Right lobe of liver (tissue), 6 donors: ENCODE measurements around the gene CAPN10. TPM values are rescaled to one million over a fixed set of nuclear protein-coding genes. Genes with fewer than 3 reads are reported as not detected.

Source experiments
- ATAC-seq, 4 donors: fragments of 200-7000 bp; cut with Tn5 transposase; one replicate each; pipeline ENCODE4 v1.9.1; 2020; ENCODE audit warnings: mild to moderate bottlenecking in 4 of 4, moderate library complexity in 4 of 4
- DNase-seq, 3 donors: peaks; one replicate each; pipeline ENCODE4 v3.0.0-alpha.2; 2020
- H3K27ac ChIP-seq, 3 donors: fragments of 200-600 bp; one replicate each; pipeline ENCODE4 v1.8.0; 2022
- H3K27me3 ChIP-seq, 2 donors: fragments of 200-600 bp; one replicate each; pipeline ENCODE4 v1.8.0; 2022
- H3K36me3 ChIP-seq, 4 donors: fragments of 200-600 bp; sonication (generic) in 1 of 4; one replicate each; pipeline versions ENCODE4 v1.5.1 to v1.8.0; 2017 to 2022; ENCODE audit warnings: control low read depth in 1 of 4
- H3K4me1 ChIP-seq, 4 donors: fragments of 200-600 bp; sonication (generic) in 1 of 4; one replicate each; pipeline versions ENCODE4 v1.5.1 to v1.8.0; 2017 to 2022; ENCODE audit warnings: control low read depth in 1 of 4
- H3K4me3 ChIP-seq, 3 donors: fragments of 200-600 bp; one replicate each; pipeline ENCODE4 v1.8.0; 2022
- H3K9me3 ChIP-seq, 4 donors: fragments of 200-600 bp; sonication (generic) in 1 of 4; one replicate each; pipeline versions ENCODE4 v1.5.1 to v1.8.0; 2017 to 2022; ENCODE audit warnings: control low read depth in 1 of 4
- CTCF ChIP-seq, 4 donors: fragments of 200-600 bp in 3 of 4; fragments of 450-650 bp in 1 of 4; IDR thresholded peaks; one replicate each; pipeline versions ENCODE4 v1.5.1 to v1.8.0; 2016 to 2022; ENCODE audit warnings: antibody characterized with exemption in 4 of 4, mild to moderate bottlenecking in 2 of 4
- POLR2A ChIP-seq: fragments of 450-650 bp; IDR thresholded peaks from one replicate; pipeline ENCODE4 v1.6.1; 2017; ENCODE audit warnings: antibody characterized with exemption, mild to moderate bottlenecking
- WGBS: methylation state at CpG from one replicate; pipeline ENCODE4 v1.1.6; 2018; ENCODE audit warnings: low coverage, low lambda C conversion rate; ENCODE audit not compliant: insufficient coverage; ENCODE audit errors: missing lambda C conversion rate; 5-methylcytosine and 5-hydroxymethylcytosine counted together
- intact Hi-C, 2 donors: fragments of 100-400 bp; cut with DNase I; formaldehyde crosslinking; loops; one replicate each; pipeline versions ENCODE4 v1.11.2 to v1.14.1; 2022
- total RNA-seq, 6 experiments: library from RNA; depleted of rRNA in 2 of 6; stranded (reverse); fragments of >200 nt in 2 of 6; fragmentation: NEBNext Ultra II Directional in 3 of 6; extraction: Animal tissue kit (Norgen Biotek cat#: 25700) in 3 of 6; gene quantifications; one replicate each; pipeline versions ENCODE4 v1.1.0 to v1.2.4, GENCODE V29; 2016 to 2023
- donor health status: DM: no; HTN: yes; CAD: no.
- donor health status: DM: no; HTN: no; CAD: no.
- donor health status: DM: no; HTN: no; CAD: no.
- donor health status: DM: no; HTN: yes; CAD: no.
- donor health status: DM: no; HTN: yes; CAD: no.

Gene CAPN10
- total RNA-seq, 6 experiments from 2014 or later, result 7.2 to 13.8 (median 9.1) TPM

DNA sequence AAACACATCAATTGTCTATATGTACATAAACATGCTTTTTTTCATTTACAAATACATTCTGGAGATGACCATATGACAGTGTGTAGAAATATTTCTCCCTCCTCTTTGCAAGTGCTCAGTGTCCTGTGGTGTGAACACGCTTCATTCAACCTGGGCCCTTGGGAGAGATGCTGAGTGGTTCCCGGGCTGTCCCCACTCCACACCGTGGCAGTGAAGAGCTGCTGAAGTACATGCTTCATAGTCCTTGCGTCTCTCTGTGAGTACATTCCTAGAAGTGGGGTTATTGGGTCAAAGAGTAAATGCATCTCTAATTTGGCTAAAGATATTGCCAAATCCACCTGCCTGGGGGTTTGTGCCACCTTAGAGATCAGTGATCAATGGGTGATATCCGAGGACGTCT is 32.2 kb downstream of the CAPN10 start:
- Histone ChIP-seq H3K9me3 (no peaks in the 10 kb centered on the region), H3K27ac (no peak overlapping the region), H3K4me1 (no peaks in the 10 kb centered on the region), H3K36me3 (no peaks in the 10 kb centered on the region), H3K4me3 (no peak overlapping the region), H3K27me3 (no peaks in the 10 kb centered on the region)
- DNase-seq (no peak), ATAC-seq (no peak)
- WGBS, result 78% methylated on average over 5 of the region's 6 CpGs
- no peak for TF ChIP-seq POLR2A
- no peak for TF ChIP-seq CTCF (IDR thresholded peaks at IDR 0.05)
- intact Hi-C loops, result no loop called here

DNA sequence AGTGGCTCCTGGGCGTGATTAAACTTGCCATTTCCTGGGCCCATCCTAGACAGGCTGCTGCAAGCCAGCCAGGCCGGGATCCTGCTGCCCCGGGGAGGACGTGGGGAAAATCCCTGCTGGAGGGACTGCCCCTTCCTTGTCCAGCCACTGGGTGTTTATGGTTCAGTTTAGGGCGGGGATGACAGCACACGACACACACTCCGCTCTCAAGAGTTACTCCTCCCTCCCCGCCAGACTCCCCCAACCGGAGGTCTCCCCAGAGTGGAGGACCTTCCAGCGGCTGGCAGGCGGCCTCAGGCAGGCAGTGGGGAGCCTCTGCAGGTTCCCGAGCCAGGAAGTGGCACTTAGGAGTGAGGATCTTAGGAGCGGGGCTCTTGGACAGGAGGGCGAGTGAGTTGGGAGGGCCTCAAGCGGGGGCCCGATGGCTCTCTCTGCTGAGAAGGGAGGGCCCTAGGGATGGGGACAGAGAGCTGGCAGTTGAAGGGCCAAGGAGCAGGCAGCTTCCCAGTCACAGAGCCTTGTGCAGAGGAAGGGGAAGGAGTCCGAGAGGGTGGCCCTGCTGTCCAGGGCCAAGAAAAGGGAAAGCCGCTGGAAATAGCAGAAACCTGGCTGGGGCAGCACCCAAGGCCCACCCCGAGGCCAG is 33.1 kb downstream of the CAPN10 start:
- ATAC-seq, result peak in 3 of 4 donors; percentile 5 to 29 (median 27)
- Histone ChIP-seq H3K9me3 (no peaks in the 10 kb centered on the region), H3K4me3 (no peak overlapping the region), H3K27ac (no peak overlapping the region), H3K4me1 (no peaks in the 10 kb centered on the region), H3K36me3 (no peaks in the 10 kb centered on the region), H3K27me3 (no peaks in the 10 kb centered on the region)
- DNase-seq, result peak; percentile 18 to 46 (median 42)
- intact Hi-C loops, result no loop called here
- TF ChIP-seq POLR2A (no peak), CTCF (IDR thresholded peaks at IDR 0.05) (no peak)
- WGBS, result 80% methylated on average over 9 of the region's 19 CpGs

- intact Hi-C loops, result no loop called here
- no CpG with 5 or more reads among the region's 13 CpGs for WGBS
- Histone ChIP-seq H3K9me3 (no peaks in the 10 kb centered on the region), H3K27ac (no peak overlapping the region), H3K4me1 (no peaks in the 10 kb centered on the region), H3K36me3 (no peaks in the 10 kb centered on the region), H3K4me3 (no peak overlapping the region), H3K27me3 (no peaks in the 10 kb centered on the region)
- TF ChIP-seq POLR2A, result no peak
- no peak for TF ChIP-seq CTCF (IDR thresholded peaks at IDR 0.05)
- peak; percentile 15 to 43 (median 38) for DNase-seq
- peak in 1 of 4 donors; percentile 5 for ATAC-seq
These were observed 33.7 kb downstream of the CAPN10 start for GRCh38 chr2:240620149-240620731.

DNA sequence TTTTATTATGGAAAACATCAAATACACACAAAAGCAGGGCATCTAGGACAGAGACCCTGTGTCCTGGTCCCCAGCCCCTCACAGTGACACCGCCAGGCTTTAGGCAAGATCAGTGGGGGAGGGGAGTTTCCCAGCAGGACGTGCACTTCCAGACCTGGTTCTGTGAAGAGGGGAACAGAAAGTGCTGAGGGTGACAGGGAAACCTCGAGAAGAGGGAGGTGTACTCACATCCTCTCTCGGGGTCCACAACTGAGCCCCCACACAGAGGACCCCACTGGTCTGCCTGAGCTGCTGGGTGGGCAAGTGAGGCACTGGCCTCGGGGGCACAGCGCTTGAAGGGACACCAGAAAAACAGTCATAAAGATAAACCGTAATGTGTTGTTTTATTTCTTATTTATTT is 34.3 kb downstream of the CAPN10 start:
- intact Hi-C loops, result no loop called here
- TF ChIP-seq CTCF (IDR thresholded peaks at IDR 0.05) (no peak), POLR2A (no peak)
- H3K4me1 ChIP-seq, result no peaks in the 10 kb centered on the region
- H3K9me3 ChIP-seq, result no peaks in the 10 kb centered on the region
- H3K4me3 ChIP-seq, result no peak overlapping the region
- H3K36me3 ChIP-seq, result no peaks in the 10 kb centered on the region
- peak in 1 of 3 donors; percentile 21 for DNase-seq
- 64% methylated on average over 7 of the region's 7 CpGs for WGBS
- H3K27me3 ChIP-seq, result no peaks in the 10 kb centered on the region
- no peak for ATAC-seq
- no peak overlapping the region for H3K27ac ChIP-seq
